Esophagus muscularis mucosa (tissue), 4 donors: ENCODE data around the gene TBC1D8B. TPM values are rescaled to one million over a fixed set of nuclear protein-coding genes. Genes with fewer than 3 reads are reported as not detected.

Experiments
- DNase-seq: peaks from one replicate; pipeline ENCODE4 v3.0.0-alpha.2; 2017; ENCODE audit errors: extremely low spot score
- H3K27ac ChIP-seq, 4 donors: fragments of 200-600 bp; sonication (generic); replicated peaks in 1 of 4; 1 replicate in 3 of 4; 2 replicates in 1 of 4; pipeline ENCODE4 v1.5.1; 2016 to 2019; ENCODE audit warnings: mild to moderate bottlenecking in 1 of 4
- H3K27me3 ChIP-seq, 4 donors: fragments of 200-600 bp; sonication (generic); one replicate each; pipeline versions ENCODE4 v1.5.1 to v1.6.0; 2016 to 2019
- H3K36me3 ChIP-seq, 4 donors: fragments of 200-600 bp; sonication (generic); one replicate each; pipeline ENCODE4 v1.5.1; 2016 to 2019
- H3K4me1 ChIP-seq, 4 donors: fragments of 200-600 bp; sonication (generic); one replicate each; pipeline ENCODE4 v1.5.1; 2016 to 2019
- H3K4me3 ChIP-seq, 4 donors: fragments of 200-600 bp; sonication (generic); 1 replicate in 2 of 4; 2 replicates in 2 of 4; pipeline ENCODE4 v1.5.1; 2016 to 2019; ENCODE audit warnings: mild to moderate bottlenecking in 4 of 4, moderate library complexity in 1 of 4
- H3K9me3 ChIP-seq, 4 donors: fragments of 200-600 bp; sonication (generic); 1 replicate in 3 of 4; 2 replicates in 1 of 4; pipeline ENCODE4 v1.5.1; 2016 to 2019
- CTCF ChIP-seq, 3 experiments: fragments of 200-600 bp in 2 of 3; fragments of 450-650 bp in 1 of 3; sonication (generic) in 2 of 3; IDR thresholded peaks; one replicate each; pipeline ENCODE4 v1.5.1; 2017 to 2019; ENCODE audit warnings: antibody characterized with exemption in 3 of 3, mild to moderate bottlenecking in 2 of 3, moderate library complexity in 1 of 3
- EP300 ChIP-seq: sonication (generic); formaldehyde crosslinking; IDR thresholded peaks from one replicate; pipeline ENCODE4 v1.6.1; 2017; ENCODE audit warnings: antibody characterized with exemption
- POLR2A ChIP-seq: fragments of 450-650 bp; IDR thresholded peaks from one replicate; pipeline ENCODE4 v1.6.1; 2017; ENCODE audit warnings: antibody characterized with exemption, moderate library complexity, mild to moderate bottlenecking, low read depth
- POLR2AphosphoS5 ChIP-seq, 2 donors: sonication (generic); formaldehyde crosslinking; IDR thresholded peaks; one replicate each; pipeline ENCODE4 v1.6.1; 2017; ENCODE audit warnings: antibody characterized with exemption in 2 of 2
- WGBS: methylation state at CpG from one replicate; pipeline ENCODE4 v1.1.5; 2018; 5-methylcytosine and 5-hydroxymethylcytosine counted together
- intact Hi-C: fragments of 100-400 bp; cut with DNase I; formaldehyde crosslinking; loops from one replicate; pipeline ENCODE4 v1.15.1; 2023
- total RNA-seq, 4 donors: library from RNA; depleted of rRNA; stranded (reverse); fragments of >200 nt; gene quantifications; one replicate each; pipeline versions ENCODE4 v1.1.0 to v1.2.1, GENCODE V29; 2016

TBC1D8B gene
- total RNA-seq, 4 donors from 2014 or later, result 2.5 to 5.0 (median 3.6) TPM

- 83% methylated on average over 3 of the region's 4 CpGs for WGBS
- TF ChIP-seq EP300, result no peak
- no peak for TF ChIP-seq POLR2A
- no peak for TF ChIP-seq POLR2AphosphoS5 (IDR thresholded peaks at IDR 0.05)
- no peak for TF ChIP-seq CTCF (IDR thresholded peaks at IDR 0.05)
These were observed 99.3 kb downstream of the TBC1D8B start for GRCh38 chrX:106901781-106902219.

GRCh38 chrX:106902684-106903083, 100.2 kb downstream of the TBC1D8B start:
- intact Hi-C loops, result no loop called here
- TF ChIP-seq POLR2AphosphoS5 (IDR thresholded peaks at IDR 0.05), result no peak
- TF ChIP-seq POLR2A, result no peak
- no peak for TF ChIP-seq CTCF (IDR thresholded peaks at IDR 0.05)
- no peak for TF ChIP-seq EP300
- no peaks in the 10 kb centered on the region for H3K36me3 ChIP-seq
- WGBS, result 87% methylated on average over 2 of the region's 2 CpGs
- H3K27me3 ChIP-seq, result no peaks in the 10 kb centered on the region
- DNase-seq, result no peak
- H3K27ac ChIP-seq, result no peak overlapping the region
- no peaks in the 10 kb centered on the region for H3K9me3 ChIP-seq
- H3K4me3 ChIP-seq, result no peak overlapping the region
- peaks cover 0 to 15% (median 4%) of the 10 kb centered on the region in 4 donors for H3K4me1 ChIP-seq

More at GRCh38 chrX:106901781-106902219, 99.3 kb downstream of the TBC1D8B start:
- no peak for DNase-seq
- H3K36me3 ChIP-seq, result no peaks in the 10 kb centered on the region
- peaks cover 0 to 15% (median 4%) of the 10 kb centered on the region in 4 donors for H3K4me1 ChIP-seq
- no peaks in the 10 kb centered on the region for H3K9me3 ChIP-seq
- H3K27ac ChIP-seq, result no peak overlapping the region
- H3K27me3 ChIP-seq, result no peaks in the 10 kb centered on the region
- no peak overlapping the region for H3K4me3 ChIP-seq
- intact Hi-C loops, result no loop called here

DNA sequence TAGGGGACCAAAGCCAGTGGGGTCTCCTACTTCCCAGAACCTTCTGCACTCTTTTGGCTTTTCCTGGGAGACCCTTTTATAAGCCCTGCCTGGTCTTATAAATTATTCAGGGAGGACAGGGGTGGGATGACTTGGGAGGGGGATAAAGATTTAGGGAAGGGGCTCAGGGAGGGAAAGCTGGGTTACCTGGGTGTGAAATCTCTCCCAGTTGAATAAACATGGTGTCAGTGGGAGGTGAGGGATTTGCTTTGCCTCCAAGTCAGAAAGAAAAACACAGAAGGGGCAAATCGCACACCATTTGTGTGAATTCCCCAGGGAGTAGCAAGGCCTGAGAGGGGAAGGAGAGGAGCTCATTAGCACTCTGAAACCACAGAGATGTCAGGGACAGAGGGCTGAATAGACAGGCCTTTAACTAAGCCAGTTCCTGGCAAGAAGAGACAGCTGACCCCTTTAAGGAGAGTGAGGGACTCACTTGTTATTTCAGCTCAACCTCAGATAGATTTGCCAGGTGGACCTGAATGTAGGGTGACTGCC, 100.9 kb downstream of the TBC1D8B start, which contains the start of gene RIPPLY1:
Gene RIPPLY1, minus strand, starts transcription at position 51 of the 534 bp plus-strand sequence. CDS start 54 bp downstream, outside the sequence.
- no peak within 1 kb of the TSS for H3K27ac ChIP-seq
- WGBS, result 69% methylated on average over 1 of the region's 1 CpG

GRCh38 chrX:106903856-106904528, 101.5 kb downstream of the TBC1D8B start:
- intact Hi-C loops, result no loop called here
- 68% methylated on average over 4 of the region's 5 CpGs for WGBS
- no peaks in the 10 kb centered on the region for H3K27me3 ChIP-seq
- DNase-seq, result no peak
- H3K9me3 ChIP-seq, result no peaks in the 10 kb centered on the region
- H3K4me1 ChIP-seq, result peaks cover 0 to 15% (median 4%) of the 10 kb centered on the region in 4 donors
- no peak overlapping the region for H3K4me3 ChIP-seq
- no peak for TF ChIP-seq CTCF (IDR thresholded peaks at IDR 0.05)
- TF ChIP-seq EP300, result no peak
- TF ChIP-seq POLR2A, result no peak
- no peak for TF ChIP-seq POLR2AphosphoS5 (IDR thresholded peaks at IDR 0.05)
- H3K27ac ChIP-seq, result no peak overlapping the region
- H3K36me3 ChIP-seq, result no peaks in the 10 kb centered on the region

More for the DNA sequence above, 100.9 kb downstream of the TBC1D8B start, which contains the start of gene RIPPLY1:
- Histone ChIP-seq H3K36me3 (no peaks in the 10 kb centered on the region), H3K4me1 (peaks cover 0 to 15% (median 4%) of the 10 kb centered on the region in 4 donors), H3K27me3 (no peaks in the 10 kb centered on the region), H3K9me3 (no peaks in the 10 kb centered on the region), H3K4me3 (no peak within 1 kb of the TSS)
- TF ChIP-seq POLR2AphosphoS5 (IDR thresholded peaks at IDR 0.05), result no peak
- no peak for TF ChIP-seq CTCF (IDR thresholded peaks at IDR 0.05)
- no peak for TF ChIP-seq EP300
- TF ChIP-seq POLR2A, result no peak
- intact Hi-C loops, result no loop called here
- no peak for DNase-seq
